Right cardiac atrium (tissue), 5 donors: ENCODE results near the gene ACTC1. TPM values are rescaled to one million over a fixed set of nuclear protein-coding genes. Genes with fewer than 3 reads are reported as not detected.
A peak's percentile ranks its signal among the peaks of the same experiment; 100 is the strongest.
"Not testable (repeated sequence)": the region's sequence is repeated elsewhere in the genome, so short reads cannot be mapped to it uniquely, and the experiment has no call there.

Experiments
- ATAC-seq, 2 donors: fragments of 200-7000 bp; cut with Tn5 transposase; one replicate each; pipeline versions ENCODE4 v1.8.0 to v1.9.1; 2020; ENCODE audit warnings: moderate library complexity in 2 of 2, mild to moderate bottlenecking in 1 of 2
- DNase-seq, 3 donors: peaks; one replicate each; pipeline ENCODE4 v3.0.0-alpha.2; 2020
- H3K27ac ChIP-seq: one replicate; pipeline ENCODE4 v1.5.1; 2013; ENCODE audit warnings: mild to moderate bottlenecking, low read length, control low read depth, moderate library complexity
- H3K27me3 ChIP-seq: one replicate; pipeline ENCODE4 v1.6.1; 2013; ENCODE audit not compliant: control insufficient read depth, insufficient read depth
- H3K4me1 ChIP-seq: one replicate; pipeline ENCODE4 v1.6.1; 2013; ENCODE audit warnings: low read length; ENCODE audit not compliant: control insufficient read depth, insufficient read depth
- H3K4me3 ChIP-seq: one replicate; pipeline ENCODE4 v1.5.1; 2013; ENCODE audit warnings: low read length, control low read depth
- H3K9me3 ChIP-seq: one replicate; pipeline ENCODE4 v1.6.1; 2013; ENCODE audit warnings: low read length; ENCODE audit not compliant: control insufficient read depth
- WGBS: extraction: QIAGEN DNeasy Blood & Tissue Kit; methylation state at CpG from one replicate; pipeline ENCODE4 v1.1.7; 2013; 5-methylcytosine and 5-hydroxymethylcytosine counted together
- intact Hi-C, 4 donors: fragments of 100-400 bp; cut with DNase I; formaldehyde crosslinking; loops; one replicate each; pipeline versions ENCODE4 v1.11.0 to v1.14.0; 2022 to 2023
- polyA plus RNA-seq: library from polyadenylated mRNA; stranded (reverse); fragments of 200-250 nt; gene quantifications from one replicate; pipeline ENCODE4 v1.2.3, GENCODE V29; 2013
- total RNA-seq, 4 donors: library from RNA; stranded (reverse); fragmentation: NEBNext Ultra II Directional; extraction: Animal tissue kit (Norgen Biotek cat#: 25700); gene quantifications; one replicate each; pipeline ENCODE4 v1.2.1, GENCODE V29; 2021
- donor health status: healthy with polysubstance abuse.
- donor health status: DM: no; HTN: yes; CAD: no.
- donor health status: DM: no; HTN: no; CAD: no.
- donor health status: DM: no; HTN: yes; CAD: no; lungs with severe emphysema.
- donor health status: DM: yes; HTN: yes; CAD: no.

Gene ACTC1
- total and polyA plus RNA-seq, 5 donors = 9,200 to 14,744 (median 12,784) TPM

DNA sequence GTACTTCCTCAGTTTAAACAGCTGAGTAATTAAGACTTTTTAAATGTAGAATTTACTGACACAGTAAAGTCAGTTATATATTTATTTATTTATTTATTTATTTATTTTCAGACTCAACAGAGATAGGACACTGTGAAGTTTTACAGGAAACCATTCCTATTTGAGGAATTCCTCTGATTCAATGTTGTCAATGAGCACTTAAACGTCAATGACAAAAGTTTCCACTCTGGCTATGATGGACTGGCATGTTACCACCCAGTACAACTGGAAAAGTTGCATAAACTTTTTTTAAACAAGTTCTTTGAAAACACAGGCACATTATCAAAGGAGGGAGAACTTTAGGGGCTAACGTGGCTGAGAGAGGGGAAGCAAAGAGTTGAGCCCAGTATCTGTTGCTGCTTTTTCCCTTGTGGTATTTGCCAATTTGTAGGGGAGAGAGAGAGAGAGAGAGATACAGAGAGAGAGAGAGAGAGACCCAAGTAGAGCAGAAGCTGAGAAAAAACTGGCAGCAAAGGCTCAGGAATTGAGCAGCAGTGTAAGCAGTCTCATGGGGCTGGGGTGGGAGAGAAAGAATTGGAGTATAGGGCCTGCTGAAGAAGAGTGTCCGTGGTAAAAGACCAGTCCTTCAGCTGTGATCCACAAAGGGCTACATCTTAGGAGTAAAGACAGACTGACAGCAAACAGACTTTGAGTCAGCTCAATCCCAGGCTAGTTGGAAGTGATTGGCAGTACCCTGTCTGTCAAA lies 18.3 kb upstream of the ACTC1 start:
- Histone ChIP-seq H3K9me3 (no peaks in the 10 kb centered on the region), H3K27ac (no peak overlapping the region), H3K4me3 (no peak overlapping the region), H3K4me1 (peaks cover 3% of the 10 kb centered on the region), H3K27me3 (no peaks in the 10 kb centered on the region)
- intact Hi-C loops = no loop called here
- no peak for ATAC-seq
- 30% methylated on average over 3 of the region's 3 CpGs for WGBS
- no peak for DNase-seq

DNA sequence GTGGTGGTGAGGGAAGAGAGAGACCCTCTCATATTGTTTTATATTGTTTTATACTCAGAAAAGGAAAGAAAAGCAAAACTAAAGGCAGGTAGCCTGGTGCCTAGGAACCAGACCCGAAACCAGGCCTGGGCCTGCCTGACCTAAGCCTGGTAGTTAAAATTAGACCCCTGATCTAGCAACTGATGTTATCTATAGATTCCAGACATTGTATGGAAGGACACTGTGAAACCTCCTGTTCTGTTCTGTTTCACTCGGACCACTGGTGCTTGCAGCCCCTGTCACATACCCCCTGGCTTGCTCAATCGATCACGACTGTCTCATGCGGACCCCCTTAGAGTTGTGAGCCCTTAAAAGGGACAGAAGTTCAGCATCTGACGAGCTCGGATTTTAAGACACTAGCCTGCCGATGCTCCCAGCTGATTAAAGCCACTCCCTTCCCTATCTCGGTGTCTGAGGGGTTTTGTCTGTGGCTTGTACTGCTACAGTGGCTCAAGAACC lies 17.6 kb upstream of the ACTC1 start:
- H3K27me3 ChIP-seq, H3K9me3 ChIP-seq, H3K4me1 ChIP-seq, H3K27ac ChIP-seq, intact Hi-C loops, DNase-seq, H3K4me3 ChIP-seq, ATAC-seq: not testable (repeated sequence)
- 41% methylated on average over 9 of the region's 9 CpGs for WGBS

DNA sequence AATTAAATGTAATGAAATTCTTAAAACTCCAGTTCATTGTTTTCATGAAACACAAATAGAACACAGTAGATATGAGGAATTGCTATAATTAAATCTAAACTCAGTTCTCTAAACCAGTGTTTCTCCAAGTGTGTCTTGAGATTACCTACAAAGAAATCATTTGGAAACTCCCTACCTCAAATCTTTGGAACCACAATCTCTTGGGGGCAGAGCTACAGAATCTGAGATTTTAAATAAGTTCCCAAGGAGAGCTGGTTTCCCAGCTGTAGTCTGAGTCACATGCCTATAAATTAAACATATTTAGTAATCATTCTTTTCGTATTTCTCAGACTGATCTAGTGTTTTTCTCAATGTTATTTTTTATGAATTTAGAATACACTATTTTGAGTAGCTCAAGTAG lies 17.0 kb upstream of the ACTC1 start:
- DNase-seq = no peak
- Histone ChIP-seq H3K4me1 (peaks cover 3% of the 10 kb centered on the region), H3K4me3 (no peak overlapping the region), H3K27me3 (no peaks in the 10 kb centered on the region), H3K27ac (no peak overlapping the region), H3K9me3 (no peaks in the 10 kb centered on the region)
- intact Hi-C loops = no loop called here
- no peak for ATAC-seq
- WGBS = 78% methylated on average over 1 of the region's 1 CpG

DNA sequence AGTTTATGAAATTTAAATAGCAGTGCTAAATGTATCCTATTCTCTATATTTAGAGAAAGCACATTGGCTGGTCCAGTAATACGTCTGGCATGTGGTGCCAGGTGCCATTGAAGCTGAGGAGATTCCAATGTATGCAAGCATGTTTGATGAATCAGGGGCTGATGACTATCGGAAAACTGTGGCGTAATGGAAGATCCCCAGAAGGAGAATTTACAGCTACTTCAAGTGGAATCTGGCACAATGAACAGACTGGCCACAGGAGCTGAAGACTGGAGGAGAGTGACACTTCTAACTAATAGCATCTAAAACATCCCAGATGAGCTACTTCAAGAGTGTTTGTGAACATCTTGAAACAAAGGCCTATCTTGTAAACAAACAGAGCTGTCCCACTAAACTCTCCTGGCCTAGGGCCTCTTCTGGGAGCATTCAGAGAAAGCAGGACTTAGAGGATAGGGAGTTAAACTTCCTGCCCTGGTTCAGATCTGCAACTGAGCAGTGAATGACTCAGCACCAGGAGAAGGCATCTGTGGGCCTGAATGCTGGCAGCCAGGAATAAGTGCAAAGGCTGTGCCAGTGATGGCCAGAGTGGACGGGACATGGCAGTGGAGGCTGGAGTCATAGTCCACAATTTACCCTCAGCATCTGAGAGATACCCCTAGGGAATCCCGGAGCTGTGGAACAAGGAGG lies 15.2 kb upstream of the ACTC1 start:
- H3K4me3 ChIP-seq = no peak overlapping the region
- intact Hi-C loops = no loop called here
- H3K4me1 ChIP-seq = peaks cover 3% of the 10 kb centered on the region
- DNase-seq (peak in 1 of 3 donors; percentile 12), ATAC-seq (peak in 1 of 2 donors; percentile 69)
- no peaks in the 10 kb centered on the region for H3K27me3 ChIP-seq
- H3K9me3 ChIP-seq = no peaks in the 10 kb centered on the region
- H3K27ac ChIP-seq = peak overlapping the region; percentile 39
- WGBS = 65% methylated on average over 5 of the region's 5 CpGs

DNA sequence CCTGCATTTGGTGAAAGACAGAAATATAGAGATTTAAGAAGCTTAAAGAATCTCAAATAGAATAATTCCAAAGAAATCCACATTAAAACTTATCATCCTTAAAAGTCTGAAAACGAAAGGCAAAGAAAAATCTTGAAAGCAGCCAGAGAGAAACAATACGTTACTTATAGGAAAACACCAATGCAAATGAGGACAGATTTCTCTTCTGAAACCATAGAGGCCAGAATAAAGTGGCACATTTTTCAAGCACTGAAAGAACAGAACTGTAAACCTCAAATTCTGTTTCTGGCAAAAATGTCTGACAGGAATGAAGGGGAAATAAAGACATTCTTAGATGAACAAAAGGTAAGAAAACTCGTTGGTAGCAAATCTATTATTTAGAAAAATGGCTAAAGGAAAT lies 13.8 kb upstream of the ACTC1 start:
- WGBS = 70% methylated on average over 3 of the region's 3 CpGs
- Histone ChIP-seq H3K4me1 (peaks cover 3% of the 10 kb centered on the region), H3K9me3 (no peaks in the 10 kb centered on the region), H3K4me3 (no peak overlapping the region), H3K27me3 (no peaks in the 10 kb centered on the region), H3K27ac (no peak overlapping the region)
- intact Hi-C loops = no loop called here
- ATAC-seq (no peak), DNase-seq (no peak)

DNA sequence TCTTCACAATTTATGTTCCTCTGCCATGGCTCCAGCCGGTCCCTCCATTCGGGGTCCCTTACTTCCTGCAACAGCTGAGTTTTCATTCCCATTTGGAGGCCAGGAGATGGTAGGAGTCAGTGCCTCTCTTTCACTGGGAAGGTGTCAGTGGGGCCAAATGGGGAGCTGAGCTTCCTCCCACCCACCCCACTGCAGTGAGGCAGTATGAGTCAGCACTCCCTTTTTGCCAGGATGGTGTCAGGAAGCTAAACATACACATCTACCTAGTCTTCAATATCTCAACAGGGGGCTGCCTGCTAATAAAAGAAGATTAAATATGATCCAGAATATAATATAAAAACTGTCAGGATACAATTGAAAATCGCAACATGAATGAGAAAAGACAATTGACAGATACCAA lies 12.7 kb upstream of the ACTC1 start:
- ATAC-seq = no peak
- 88% methylated on average over 3 of the region's 3 CpGs for WGBS
- H3K27ac ChIP-seq = no peak overlapping the region
- intact Hi-C loops = no loop called here
- H3K27me3 ChIP-seq = peaks cover under 1% of the 10 kb centered on the region
- peaks cover 2% of the 10 kb centered on the region for H3K4me1 ChIP-seq
- DNase-seq = no peak
- H3K9me3 ChIP-seq = no peaks in the 10 kb centered on the region
- no peak overlapping the region for H3K4me3 ChIP-seq

DNA sequence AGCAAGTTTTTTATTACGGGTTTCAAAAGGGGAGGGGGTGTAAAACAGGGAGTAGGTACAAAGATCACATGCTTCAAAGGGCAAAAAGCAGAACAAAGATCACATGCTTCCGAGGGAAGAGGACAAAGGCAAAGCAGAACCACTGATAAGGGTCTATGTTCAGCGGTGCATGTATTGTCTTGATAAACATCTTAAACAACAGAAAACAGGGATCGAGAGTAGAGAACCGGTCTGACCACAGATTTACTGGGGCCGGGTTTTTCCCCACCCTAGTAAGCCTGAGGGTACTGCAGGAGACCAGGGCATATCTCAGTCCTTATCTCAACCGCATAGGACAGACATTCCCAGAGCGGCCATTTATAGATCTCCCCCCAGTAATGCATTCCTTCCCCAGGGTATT lies 11.9 kb upstream of the ACTC1 start:
- WGBS = 86% methylated on average over 8 of the region's 8 CpGs
- intact Hi-C loops, H3K27me3 ChIP-seq, H3K9me3 ChIP-seq, H3K4me3 ChIP-seq, H3K27ac ChIP-seq, DNase-seq, ATAC-seq, H3K4me1 ChIP-seq: not testable (repeated sequence)

DNA sequence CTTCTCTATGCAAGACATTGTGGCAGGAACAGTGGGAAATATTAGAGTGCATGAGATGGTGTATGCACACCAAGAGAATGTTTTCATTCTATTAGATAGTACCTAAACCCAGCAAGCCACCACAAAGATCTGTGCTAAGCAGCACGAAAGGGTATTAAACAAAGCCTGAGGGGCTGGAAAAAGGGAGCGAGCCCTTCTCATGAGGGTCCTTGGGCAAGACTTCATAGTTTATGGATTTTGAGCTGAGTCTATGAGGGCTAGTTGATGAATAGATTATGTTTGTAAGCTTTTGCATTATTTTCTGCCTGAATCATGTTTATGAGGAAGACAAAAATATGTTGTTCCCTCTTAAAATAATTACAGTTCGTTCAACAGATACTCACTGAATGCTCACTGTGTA lies 9.4 kb upstream of the ACTC1 start:
- H3K4me1 ChIP-seq = peaks cover 2% of the 10 kb centered on the region
- DNase-seq (no peak), ATAC-seq (no peak)
- no peaks in the 10 kb centered on the region for H3K9me3 ChIP-seq
- no peak overlapping the region for H3K4me3 ChIP-seq
- WGBS = 67% methylated on average over 3 of the region's 3 CpGs
- H3K27ac ChIP-seq = no peak overlapping the region
- H3K27me3 ChIP-seq = peaks cover 2% of the 10 kb centered on the region
- intact Hi-C loops = no loop called here

DNA sequence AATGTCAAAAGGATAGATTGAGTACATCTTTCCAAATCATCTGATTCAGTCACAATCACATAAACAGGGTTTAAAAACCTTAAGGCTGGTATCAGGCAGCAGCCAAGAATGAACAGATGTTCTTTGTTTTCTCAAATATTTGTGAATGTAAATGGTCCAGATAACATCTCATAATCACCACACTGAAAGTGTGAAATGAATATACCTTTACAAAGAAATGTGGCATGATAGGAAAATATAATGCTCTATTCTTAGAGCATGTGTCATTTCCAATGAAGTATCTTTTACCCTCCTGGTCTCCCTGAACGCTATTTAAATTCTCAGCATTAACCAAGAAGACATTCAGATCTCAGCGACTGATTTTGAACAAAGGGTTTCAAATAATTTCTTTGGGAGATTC lies 8.8 kb upstream of the ACTC1 start:
- Histone ChIP-seq H3K27ac (no peak overlapping the region), H3K4me1 (peaks cover 7% of the 10 kb centered on the region), H3K27me3 (peaks cover 2% of the 10 kb centered on the region), H3K4me3 (no peak overlapping the region), H3K9me3 (no peaks in the 10 kb centered on the region)
- 60% methylated on average over 2 of the region's 2 CpGs for WGBS
- ATAC-seq (no peak), DNase-seq (no peak)
- intact Hi-C loops = no loop called here

DNA sequence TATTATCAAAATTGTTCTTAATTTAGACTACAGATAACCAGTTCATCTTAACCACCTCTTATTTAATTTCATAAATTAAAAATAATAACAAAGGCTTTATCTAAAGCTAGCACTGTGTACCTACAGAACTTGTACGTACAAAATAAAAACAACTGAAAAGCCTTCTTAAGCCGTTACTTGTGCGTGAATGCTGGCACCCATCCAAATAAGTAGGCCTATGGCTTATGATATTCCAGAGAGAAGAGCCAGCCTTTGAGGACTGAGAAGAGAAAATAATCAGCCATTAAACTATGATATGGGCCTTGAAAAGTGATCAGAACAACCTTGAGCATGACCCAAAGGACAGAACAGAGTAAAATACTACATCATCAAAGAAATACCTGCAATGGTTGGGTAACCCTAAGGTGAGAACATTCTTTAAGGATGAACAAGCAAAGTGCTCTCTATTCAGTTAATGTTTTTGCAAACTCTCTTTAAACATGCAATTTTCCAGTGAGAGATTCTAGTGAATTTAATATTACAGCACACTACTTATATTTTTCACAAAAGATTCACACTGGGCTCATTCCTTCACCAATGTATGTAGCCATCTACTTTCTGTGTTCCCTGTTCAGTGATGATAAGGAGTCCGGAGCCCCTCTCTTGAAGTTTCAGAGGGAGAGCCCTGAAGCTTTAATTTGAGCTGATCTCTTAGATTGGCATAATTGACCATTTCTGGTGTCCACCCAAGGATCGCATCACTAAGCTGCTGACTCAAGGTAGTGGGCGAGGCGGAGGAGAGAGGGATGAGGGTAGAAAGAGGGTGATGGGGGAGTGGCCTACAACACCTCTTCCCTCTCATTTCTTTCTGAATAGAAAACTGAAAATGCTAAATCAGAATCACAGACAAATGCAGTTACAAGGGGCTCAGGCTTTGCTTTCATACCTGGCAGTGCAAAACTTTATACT lies 7.7 kb upstream of the ACTC1 start:
- 70% methylated on average over 7 of the region's 7 CpGs for WGBS
- intact Hi-C loops = no loop called here

DNA sequence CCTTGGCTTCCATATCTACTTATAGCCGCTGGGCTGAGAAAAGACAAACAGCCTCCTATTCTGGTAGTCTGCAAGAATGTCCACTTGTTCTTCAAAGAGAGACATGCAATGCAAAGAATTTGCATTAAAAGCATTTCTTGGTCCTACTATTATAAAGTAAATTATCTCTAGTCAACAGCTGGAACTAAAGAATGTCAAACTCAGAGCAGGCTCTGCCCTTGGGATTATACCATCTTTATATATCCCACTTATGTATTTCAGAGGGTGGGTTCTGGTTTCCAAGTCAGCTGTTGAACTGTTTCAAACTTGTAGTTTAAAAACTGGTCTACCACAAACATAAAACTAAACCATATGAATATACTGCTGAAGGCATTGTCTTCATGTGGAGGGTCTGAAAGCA lies 7.0 kb upstream of the ACTC1 start:
- WGBS = 78% methylated on average over 1 of the region's 1 CpG
- Histone ChIP-seq H3K27me3 (peaks cover 2% of the 10 kb centered on the region), H3K9me3 (no peaks in the 10 kb centered on the region), H3K4me1 (peaks cover 7% of the 10 kb centered on the region), H3K4me3 (no peak overlapping the region), H3K27ac (no peak overlapping the region)
- ATAC-seq = no peak
- no peak for DNase-seq
- intact Hi-C loops = no loop called here

More for the DNA sequence above, 7.7 kb upstream of the ACTC1 start:
- ATAC-seq (no peak), DNase-seq (no peak)
- Histone ChIP-seq H3K27ac (no peak overlapping the region), H3K4me3 (no peak overlapping the region), H3K27me3 (peaks cover 2% of the 10 kb centered on the region), H3K4me1 (peaks cover 7% of the 10 kb centered on the region), H3K9me3 (no peaks in the 10 kb centered on the region)
